Measurements from ENCODE around the gene NR6A1. TPM values are rescaled to one million over a fixed set of nuclear protein-coding genes. Genes with fewer than 3 reads are reported as not detected.

The NR6A1 gene
- total and polyA plus RNA-seq, 2 of the 13 experiments (the other 11 are each of a cell fraction or from before 2014, with no cell fraction given): 28.1 to 31.5 TPM

- ChIA-PET POLR2A (no interaction called here), CTCF (ENCODE audit: low intra/inter-chr PET ratio, low total read pairs) (no interaction called here)
- Histone ChIP-seq H3K4me1 (ENCODE audit: insufficient read depth, low read length) (peaks cover 39% of the 10 kb centered on the region), H3K9me3 (ENCODE audit: low read length) (no peaks in the 10 kb centered on the region), H2AFZ (ENCODE audit: low read length) (no peak overlapping the region), H3K9ac (ENCODE audit: insufficient read depth, low read depth, low read length) (no peak overlapping the region), H3K4me3 (replicated peaks in 1 of 3; ENCODE audit: insufficient read depth in 1 of 3, low read depth in 2 of 3, low read length in 3 of 3) (no peak overlapping the region), H3K27ac (ENCODE audit: extremely low read length, insufficient read depth, low read length) (no peak overlapping the region), H4K20me1 (ENCODE audit: insufficient read depth, low read length) (no peaks in the 10 kb centered on the region), H3K36me3 (replicated peaks in 1 of 2; ENCODE audit: control insufficient read depth in 1 of 2, insufficient read depth in 2 of 2, low read length in 2 of 2) (peaks cover 0 to 8% of the 10 kb centered on the region in 2 experiments; a peak in 1 of 5 replicates), H3K4me2 (ENCODE audit: low read depth, low read length) (no peak overlapping the region), H3K27me3 (ENCODE audit: control insufficient read depth in 1 of 2, insufficient read depth in 2 of 2, low read length in 2 of 2) (no peaks in the 10 kb centered on the region), H3K79me2 (ENCODE audit: insufficient read depth, low read length) (peaks cover 9% of the 10 kb centered on the region)
- TF ChIP-seq ZFP62 (CRISPR knock-in tag; IDR thresholded peaks at IDR 0.05) (no peak), DRAP1 (CRISPR knock-in tag; IDR thresholded peaks at IDR 0.05) (no peak), REPIN1 (CRISPR knock-in tag; IDR thresholded peaks at IDR 0.05; ENCODE audit: borderline replicate concordance, low read depth) (no peak), PAF1 (CRISPR knock-in tag; IDR thresholded peaks at IDR 0.05) (no peak), ZNF577 (CRISPR knock-in tag; IDR thresholded peaks at IDR 0.05; ENCODE audit: borderline replicate concordance, low read depth) (no peak), ZNF550 (CRISPR knock-in tag; IDR thresholded peaks at IDR 0.05; ENCODE audit: borderline replicate concordance) (no peak), HMG20B (CRISPR knock-in tag; conservative IDR thresholded peaks at IDR 0.05) (no peak), TP53 (CRISPR knock-in tag; conservative IDR thresholded peaks at IDR 0.05) (no peak), ZNF234 (CRISPR knock-in tag; conservative IDR thresholded peaks at IDR 0.05) (no peak)
- TF ChIP-seq, protein P1, sequence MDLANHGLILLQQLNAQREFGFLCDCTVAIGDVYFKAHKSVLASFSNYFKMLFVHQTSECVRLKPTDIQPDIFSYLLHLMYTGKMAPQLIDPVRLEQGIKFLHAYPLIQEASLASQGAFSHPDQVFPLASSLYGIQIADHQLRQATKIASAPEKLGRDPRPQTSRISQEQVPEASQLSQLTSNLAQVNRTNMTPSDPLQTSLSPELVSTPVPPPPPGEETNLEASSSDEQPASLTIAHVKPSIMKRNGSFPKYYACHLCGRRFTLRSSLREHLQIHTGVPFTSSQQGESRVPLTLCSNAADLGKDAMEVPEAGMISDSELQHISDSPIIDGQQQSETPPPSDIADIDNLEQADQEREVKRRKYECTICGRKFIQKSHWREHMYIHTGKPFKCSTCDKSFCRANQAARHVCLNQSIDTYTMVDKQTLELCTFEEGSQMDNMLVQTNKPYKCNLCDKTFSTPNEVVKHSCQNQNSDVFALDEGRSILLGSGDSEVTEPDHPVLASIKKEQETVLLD (CRISPR knock-in tag; IDR thresholded peaks at IDR 0.05; ENCODE audit: low read depth): no peak
- TF ChIP-seq, protein P2, sequence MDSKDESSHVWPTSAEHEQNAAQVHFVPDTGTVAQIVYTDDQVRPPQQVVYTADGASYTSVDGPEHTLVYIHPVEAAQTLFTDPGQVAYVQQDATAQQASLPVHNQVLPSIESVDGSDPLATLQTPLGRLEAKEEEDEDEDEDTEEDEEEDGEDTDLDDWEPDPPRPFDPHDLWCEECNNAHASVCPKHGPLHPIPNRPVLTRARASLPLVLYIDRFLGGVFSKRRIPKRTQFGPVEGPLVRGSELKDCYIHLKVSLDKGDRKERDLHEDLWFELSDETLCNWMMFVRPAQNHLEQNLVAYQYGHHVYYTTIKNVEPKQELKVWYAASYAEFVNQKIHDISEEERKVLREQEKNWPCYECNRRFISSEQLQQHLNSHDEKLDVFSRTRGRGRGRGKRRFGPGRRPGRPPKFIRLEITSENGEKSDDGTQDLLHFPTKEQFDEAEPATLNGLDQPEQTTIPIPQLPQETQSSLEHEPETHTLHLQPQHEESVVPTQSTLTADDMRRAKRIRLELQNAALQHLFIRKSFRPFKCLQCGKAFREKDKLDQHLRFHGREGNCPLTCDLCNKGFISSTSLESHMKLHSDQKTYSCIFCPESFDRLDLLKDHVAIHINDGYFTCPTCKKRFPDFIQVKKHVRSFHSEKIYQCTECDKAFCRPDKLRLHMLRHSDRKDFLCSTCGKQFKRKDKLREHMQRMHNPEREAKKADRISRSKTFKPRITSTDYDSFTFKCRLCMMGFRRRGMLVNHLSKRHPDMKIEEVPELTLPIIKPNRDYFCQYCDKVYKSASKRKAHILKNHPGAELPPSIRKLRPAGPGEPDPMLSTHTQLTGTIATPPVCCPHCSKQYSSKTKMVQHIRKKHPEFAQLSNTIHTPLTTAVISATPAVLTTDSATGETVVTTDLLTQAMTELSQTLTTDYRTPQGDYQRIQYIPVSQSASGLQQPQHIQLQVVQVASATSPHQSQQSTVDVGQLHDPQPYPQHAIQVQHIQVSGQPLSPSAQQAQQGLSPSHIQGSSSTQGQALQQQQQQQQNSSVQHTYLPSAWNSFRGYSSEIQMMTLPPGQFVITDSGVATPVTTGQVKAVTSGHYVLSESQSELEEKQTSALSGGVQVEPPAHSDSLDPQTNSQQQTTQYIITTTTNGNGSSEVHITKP (CRISPR knock-in tag; IDR thresholded peaks at IDR 0.05; ENCODE audit: low read depth): no peak
- TF ChIP-seq, protein P3, sequence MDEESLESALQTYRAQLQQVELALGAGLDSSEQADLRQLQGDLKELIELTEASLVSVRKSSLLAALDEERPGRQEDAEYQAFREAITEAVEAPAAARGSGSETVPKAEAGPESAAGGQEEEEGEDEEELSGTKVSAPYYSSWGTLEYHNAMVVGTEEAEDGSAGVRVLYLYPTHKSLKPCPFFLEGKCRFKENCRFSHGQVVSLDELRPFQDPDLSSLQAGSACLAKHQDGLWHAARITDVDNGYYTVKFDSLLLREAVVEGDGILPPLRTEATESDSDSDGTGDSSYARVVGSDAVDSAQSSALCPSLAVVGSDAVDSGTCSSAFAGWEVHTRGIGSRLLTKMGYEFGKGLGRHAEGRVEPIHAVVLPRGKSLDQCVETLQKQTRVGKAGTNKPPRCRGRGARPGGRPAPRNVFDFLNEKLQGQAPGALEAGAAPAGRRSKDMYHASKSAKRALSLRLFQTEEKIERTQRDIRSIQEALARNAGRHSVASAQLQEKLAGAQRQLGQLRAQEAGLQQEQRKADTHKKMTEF (CRISPR knock-in tag; IDR thresholded peaks at IDR 0.05): no peak
- no TSS peak for BruUV-seq (replicated peaks)
- in situ Hi-C loops (cut with HindIII; ENCODE audit: extremely low pct_ligation_motif_present, low pct_unique_long_range_greater_than_20kb) (no loop called here), intact Hi-C loops (cut with micrococcal nuclease; ENCODE audit: unreplicated experiment) (no loop called here)
- DNase-seq (ENCODE audit: low spot score) (no peak), FAIRE-seq (no peak), ATAC-seq (no peak)
Observed at GRCh38 chr9:124600407-124600806, 170.7 kb downstream of the NR6A1 start.
